HG03196 (cell line): ENCODE data around the gene RNU6-9.
"Not testable (repeated sequence)": the region's sequence is repeated elsewhere in the genome, so short reads cannot be mapped to it uniquely, and the experiment has no call there.

Source experiments
- ATAC-seq: cut with Tn5 transposase; IDR thresholded peaks from one replicate; pipeline ENCODE4 v1.9.1; 2021; ENCODE audit not compliant: unreplicated experiment

The RNU6-9 gene

GRCh38 chr19:892894-893689 is at the start of gene RNU6-9, which contains the start of gene MED16:
TSS of gene RNU6-9 (plus strand) at chr19:893484.
TSS of gene MED16 (minus strand) at chr19:893187. CDS start at chr19:891131, 2,056 bp downstream.
- ATAC-seq, result peak; percentile 71

GRCh38 chr19:843836-844545 is 49.3 kb upstream of the RNU6-9 start:
- ATAC-seq, result no peak

- ATAC-seq, result no peak
Measured at GRCh38 chr19:844546-844971, 48.7 kb upstream of the RNU6-9 start.

GRCh38 chr19:845707-846521 is 47.4 kb upstream of the RNU6-9 start:
- no peak for ATAC-seq

GRCh38 chr19:848386-848921 is 44.8 kb upstream of the RNU6-9 start:
- ATAC-seq, result no peak

GRCh38 chr19:849195-849594 is 44.1 kb upstream of the RNU6-9 start:
- ATAC-seq, result not testable (repeated sequence)

- ATAC-seq, result no peak
Measured at GRCh38 chr19:850221-850978, 42.9 kb upstream of the RNU6-9 start.

GRCh38 chr19:850979-851335 is 42.3 kb upstream of the RNU6-9 start:
- ATAC-seq, result no peak

- ATAC-seq, result no peak
Measured at GRCh38 chr19:852136-853013, 40.9 kb upstream of the RNU6-9 start, which contains the start of gene ELANE. TSS of gene ELANE (plus strand) at chr19:852303. CDS start at chr19:852329, 26 bp downstream.

- no peak for ATAC-seq
Measured at GRCh38 chr19:853014-853585, 40.2 kb upstream of the RNU6-9 start.

GRCh38 chr19:853614-854220 is 39.6 kb upstream of the RNU6-9 start:
- not testable (repeated sequence) for ATAC-seq

GRCh38 chr19:854549-854948 is 38.7 kb upstream of the RNU6-9 start:
- no peak for ATAC-seq

GRCh38 chr19:855142-855541 is 38.1 kb upstream of the RNU6-9 start:
- no peak for ATAC-seq

GRCh38 chr19:855566-856120 is 37.6 kb upstream of the RNU6-9 start:
- ATAC-seq, result no peak

GRCh38 chr19:858284-858683 is 35.0 kb upstream of the RNU6-9 start:
- no peak for ATAC-seq

- no peak for ATAC-seq
Measured at GRCh38 chr19:858868-859843, 34.1 kb upstream of the RNU6-9 start, which contains the start of gene CFD. TSS of gene CFD (plus strand) at chr19:859664. CDS start at chr19:859690, 26 bp downstream.
